CD4-positive, CD25-positive, alpha-beta regulatory T cell (primary cell): Measurements from ENCODE around the gene GALNT2. TPM values are rescaled to one million over a fixed set of nuclear protein-coding genes. Genes with fewer than 3 reads are reported as not detected.

Experiments used
- ATAC-seq, 2 donors: fragments of 150-1000 bp; cut with Tn5 transposase; one replicate each; pipeline ENCODE4 v1.10.0; 2021; ENCODE audit warnings: low read depth in 2 of 2, moderate number of reproducible peaks in 2 of 2, moderate library complexity in 1 of 2
- DNase-seq, 3 donors: peaks; one replicate each; pipeline versions ENCODE4 v3.0.0 to v3.0.0-alpha.2; 2012 to 2022; ENCODE audit warnings: mixed read lengths in 1 of 3
- H3K27ac ChIP-seq: one replicate; pipeline ENCODE4 v1.7.0; 2013; ENCODE audit warnings: mild to moderate bottlenecking, low read length; ENCODE audit not compliant: insufficient read depth, poor library complexity, severe bottlenecking
- H3K27me3 ChIP-seq: one replicate; pipeline ENCODE4 v1.7.0; 2013; ENCODE audit warnings: low read length; ENCODE audit not compliant: control insufficient read depth, insufficient read depth
- H3K36me3 ChIP-seq: one replicate; pipeline ENCODE4 v1.7.0; 2013; ENCODE audit warnings: mild to moderate bottlenecking, low read length, moderate library complexity; ENCODE audit not compliant: control insufficient read depth, insufficient read depth
- H3K4me1 ChIP-seq: 2 replicates; pipeline ENCODE4 v1.7.0; 2013; ENCODE audit warnings: mild to moderate bottlenecking, low read length; ENCODE audit not compliant: insufficient read depth, control insufficient read depth, poor library complexity, severe bottlenecking
- H3K4me3 ChIP-seq: one replicate; pipeline ENCODE4 v1.7.0; 2013; ENCODE audit warnings: low read depth, mild to moderate bottlenecking, low read length, moderate library complexity
- H3K9me3 ChIP-seq, 2 experiments: 1 replicate in 1 of 2; 2 replicates in 1 of 2; pipeline ENCODE4 v1.7.0; 2013; ENCODE audit warnings: low read length in 2 of 2, mild to moderate bottlenecking in 1 of 2, moderate library complexity in 1 of 2; ENCODE audit not compliant: control insufficient read depth in 2 of 2
- H3K27ac Mint-ChIP-seq, 3 donors: one replicate each; pipeline ENCODE4 v1.8.0; 2020 to 2022; ENCODE audit warnings: mild to moderate bottlenecking in 3 of 3, mixed read lengths in 3 of 3, moderate library complexity in 2 of 3
- H3K27me3 Mint-ChIP-seq: one replicate; pipeline ENCODE4 v1.8.0; 2022; ENCODE audit warnings: mild to moderate bottlenecking, mixed read lengths
- H3K36me3 Mint-ChIP-seq: one replicate; pipeline ENCODE4 v1.8.0; 2020; ENCODE audit warnings: mixed read lengths
- H3K4me1 Mint-ChIP-seq, 4 donors: one replicate each; pipeline ENCODE4 v1.8.0; 2020 to 2022; ENCODE audit warnings: mixed read lengths in 4 of 4, mild to moderate bottlenecking in 1 of 4
- H3K4me3 Mint-ChIP-seq, 4 donors: one replicate each; pipeline ENCODE4 v1.8.0; 2020 to 2022; ENCODE audit warnings: mild to moderate bottlenecking in 4 of 4, mixed read lengths in 4 of 4, moderate library complexity in 3 of 4
- H3K9me3 Mint-ChIP-seq, 7 donors: one replicate each; pipeline ENCODE4 v1.8.0; 2020 to 2022; ENCODE audit warnings: mixed read lengths in 7 of 7, mild to moderate bottlenecking in 3 of 7, moderate library complexity in 2 of 7
- polyA plus RNA-seq, 4 donors: library from polyadenylated mRNA; unstranded; fragments of 300-500 nt; fragmentation: Illumina TruSeq; gene quantifications; one replicate each; pipeline ENCODE4 v1.2.3, GENCODE V29; 2021
- total RNA-seq: library from RNA; stranded (reverse); gene quantifications from one replicate; pipeline ENCODE4 v1.2.3, GENCODE V29; 2022

Gene GALNT2
- total and polyA plus RNA-seq, 5 donors from 2014 or later = 10.9 to 15.8 (median 13.1) TPM

DNA sequence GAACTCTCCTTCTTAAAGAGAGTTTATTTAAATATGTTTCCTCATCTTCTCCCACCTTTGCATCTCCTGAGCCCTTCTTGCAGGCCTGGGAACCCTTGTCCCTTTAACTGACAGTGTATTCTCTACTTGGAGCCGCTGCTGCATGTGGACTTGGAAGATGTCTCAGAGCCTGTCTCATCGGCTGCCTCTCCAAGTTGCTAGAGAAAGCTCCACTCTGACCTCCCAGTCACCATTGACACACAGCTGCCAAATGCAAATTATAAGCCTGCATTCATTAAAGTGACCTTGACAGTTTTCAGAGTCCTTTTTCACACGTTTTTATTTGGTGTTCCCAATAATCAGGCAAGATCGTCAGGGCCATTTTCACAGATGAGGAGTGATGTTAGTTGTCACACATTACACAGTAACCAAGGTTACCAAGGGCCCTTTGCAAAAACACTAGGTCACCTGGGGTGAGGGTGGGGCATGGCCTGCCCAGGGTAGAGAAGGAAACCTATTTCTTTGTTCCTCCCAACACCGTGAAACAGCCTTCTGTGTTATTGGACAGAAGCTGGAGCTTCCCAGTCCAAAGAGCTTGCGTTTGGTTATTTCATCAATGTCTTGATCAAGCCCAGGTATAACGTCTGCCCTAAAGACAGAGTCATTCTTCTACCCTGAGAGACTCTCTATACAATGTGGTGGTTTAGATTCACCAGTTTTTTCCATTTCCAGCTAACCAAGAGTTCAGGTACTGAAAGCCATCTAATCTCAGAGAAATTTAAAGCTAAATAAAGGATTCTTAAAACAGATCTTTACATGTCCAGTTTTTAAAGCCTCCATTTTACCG is 164.1 kb downstream of the GALNT2 start:
- H3K36me3 ChIP-seq = peaks cover 3% of the 10 kb centered on the region
- peaks cover 7% of the 10 kb centered on the region for H3K4me1 ChIP-seq
- no peaks in the 10 kb centered on the region for H3K9me3 ChIP-seq
- peak in 1 of 2 donors; percentile 28 for ATAC-seq
- peak overlapping the region in 2 of 4 donors; percentile 35 to 50 for H3K4me3 Mint-ChIP-seq
- H3K36me3 Mint-ChIP-seq = peaks cover 6% of the 10 kb centered on the region
- H3K27ac ChIP-seq = peak overlapping the region; percentile 28
- no peaks in the 10 kb centered on the region for H3K27me3 ChIP-seq
- H3K4me1 Mint-ChIP-seq = peaks cover 9 to 15% (median 14%) of the 10 kb centered on the region in 4 donors
- H3K27me3 Mint-ChIP-seq = no peaks in the 10 kb centered on the region
- peak in 1 of 3 donors; percentile 26 for DNase-seq
- no peak overlapping the region for H3K4me3 ChIP-seq
- peak overlapping the region in 2 of 3 donors; percentile 53 to 69 for H3K27ac Mint-ChIP-seq
- H3K9me3 Mint-ChIP-seq = no peaks in the 10 kb centered on the region

DNA sequence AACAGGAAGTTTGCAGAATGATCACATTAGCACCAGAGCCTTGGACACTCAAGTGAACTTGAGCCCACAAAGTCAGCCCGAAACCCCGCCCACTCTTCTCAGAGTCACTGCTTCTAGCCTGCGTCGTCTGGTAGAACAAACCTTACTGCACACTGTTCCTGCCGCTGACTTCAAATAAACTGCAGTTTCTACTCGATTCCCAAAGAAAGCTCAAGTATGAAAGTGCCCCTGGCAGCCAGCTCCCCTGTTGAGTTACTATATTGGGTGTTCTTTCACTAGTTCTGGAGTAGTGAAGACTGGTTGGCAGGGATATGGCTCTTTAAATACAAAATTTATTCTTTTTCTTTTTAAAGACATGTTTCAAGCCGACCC is 164.7 kb downstream of the GALNT2 start:
- H3K36me3 Mint-ChIP-seq = peaks cover 11% of the 10 kb centered on the region
- peak overlapping the region in 2 of 3 donors; percentile 53 to 69 for H3K27ac Mint-ChIP-seq
- Histone ChIP-seq H3K27me3 (no peaks in the 10 kb centered on the region), H3K36me3 (peaks cover 9% of the 10 kb centered on the region), H3K9me3 (no peaks in the 10 kb centered on the region), H3K4me3 (no peak overlapping the region), H3K4me1 (peaks cover 7% of the 10 kb centered on the region), H3K27ac (peak overlapping the region; percentile 28)
- DNase-seq (peak in 1 of 3 donors; percentile 33), ATAC-seq (peak in 1 of 2 donors; percentile 52)
- H3K9me3 Mint-ChIP-seq = no peaks in the 10 kb centered on the region
- peak overlapping the region in 2 of 4 donors; percentile 35 to 50 for H3K4me3 Mint-ChIP-seq
- H3K27me3 Mint-ChIP-seq = no peaks in the 10 kb centered on the region
- peaks cover 9 to 15% (median 14%) of the 10 kb centered on the region in 4 donors for H3K4me1 Mint-ChIP-seq

- Mint-ChIP-seq H3K4me1 (peaks cover 9 to 15% (median 14%) of the 10 kb centered on the region in 4 donors), H3K4me3 (no peak overlapping the region), H3K36me3 (peaks cover 14% of the 10 kb centered on the region), H3K27me3 (no peaks in the 10 kb centered on the region), H3K27ac (no peak overlapping the region), H3K9me3 (no peaks in the 10 kb centered on the region)
- H3K27ac ChIP-seq = no peak overlapping the region
- H3K9me3 ChIP-seq = no peaks in the 10 kb centered on the region
- no peaks in the 10 kb centered on the region for H3K27me3 ChIP-seq
- peaks cover 7% of the 10 kb centered on the region for H3K4me1 ChIP-seq
- peaks cover 11% of the 10 kb centered on the region for H3K36me3 ChIP-seq
- DNase-seq (no peak), ATAC-seq (no peak)
- no peak overlapping the region for H3K4me3 ChIP-seq
These were observed 165.3 kb downstream of the GALNT2 start for GRCh38 chr1:230232371-230232771.

GRCh38 chr1:230233786-230234185 is 166.7 kb downstream of the GALNT2 start:
- Mint-ChIP-seq H3K27ac (no peak overlapping the region), H3K9me3 (no peaks in the 10 kb centered on the region), H3K4me3 (no peak overlapping the region), H3K27me3 (no peaks in the 10 kb centered on the region), H3K36me3 (peaks cover 21% of the 10 kb centered on the region), H3K4me1 (peaks cover 6 to 14% (median 8%) of the 10 kb centered on the region in 4 donors)
- no peak for ATAC-seq
- H3K4me1 ChIP-seq = peaks cover 7% of the 10 kb centered on the region
- no peaks in the 10 kb centered on the region for H3K9me3 ChIP-seq
- H3K27ac ChIP-seq = no peak overlapping the region
- no peaks in the 10 kb centered on the region for H3K27me3 ChIP-seq
- no peak overlapping the region for H3K4me3 ChIP-seq
- no peak for DNase-seq
- peaks cover 13% of the 10 kb centered on the region for H3K36me3 ChIP-seq

- H3K4me3 ChIP-seq = no peak overlapping the region
- peaks cover 13% of the 10 kb centered on the region for H3K36me3 ChIP-seq
- H3K27ac ChIP-seq = no peak overlapping the region
- Mint-ChIP-seq H3K36me3 (peaks cover 37% of the 10 kb centered on the region), H3K27me3 (no peaks in the 10 kb centered on the region), H3K27ac (no peak overlapping the region), H3K9me3 (peaks cover 0 to 3% (median 0%) of the 10 kb centered on the region in 7 donors), H3K4me1 (peaks cover 9 to 18% (median 12%) of the 10 kb centered on the region in 4 donors), H3K4me3 (no peak overlapping the region)
- peaks cover 7% of the 10 kb centered on the region for H3K4me1 ChIP-seq
- DNase-seq (no peak), ATAC-seq (no peak)
- H3K9me3 ChIP-seq = no peaks in the 10 kb centered on the region
- H3K27me3 ChIP-seq = no peaks in the 10 kb centered on the region
These were observed 168.8 kb downstream of the GALNT2 start for GRCh38 chr1:230235876-230236275.

DNA sequence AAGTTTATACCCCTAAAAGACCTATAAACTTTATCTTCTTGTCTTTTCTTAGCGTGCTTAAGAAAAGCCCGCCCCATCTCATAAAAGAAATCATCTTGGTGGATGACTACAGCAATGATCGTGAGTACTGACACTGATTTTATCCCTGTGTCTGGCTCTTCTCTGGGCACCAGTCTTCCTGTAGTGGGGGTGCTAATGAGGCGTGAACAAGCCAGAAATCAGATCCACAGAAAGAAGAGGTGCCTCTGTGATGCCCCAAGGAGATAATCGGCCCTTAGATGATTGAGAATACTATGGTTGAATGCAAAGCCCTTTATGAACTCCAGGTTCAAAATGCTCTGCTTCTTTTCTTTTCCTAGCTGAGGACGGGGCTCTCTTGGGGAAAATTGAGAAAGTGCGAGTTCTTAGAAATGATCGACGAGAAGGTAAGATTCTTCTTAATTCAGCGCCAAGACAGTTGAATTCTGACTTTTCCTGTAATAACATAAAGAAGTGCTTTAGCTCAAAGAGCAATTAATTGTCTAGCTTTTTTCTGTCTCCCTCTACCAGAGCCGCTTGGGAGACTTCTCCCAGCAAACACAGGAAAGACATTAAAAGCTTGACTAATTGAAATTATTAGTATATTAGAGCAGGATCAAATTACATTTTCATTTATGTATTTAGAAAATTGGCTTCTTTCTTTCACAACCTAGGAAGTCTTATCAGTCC is 169.4 kb downstream of the GALNT2 start:
- Histone ChIP-seq H3K36me3 (peaks cover 13% of the 10 kb centered on the region), H3K9me3 (no peaks in the 10 kb centered on the region), H3K27ac (no peak overlapping the region), H3K27me3 (no peaks in the 10 kb centered on the region), H3K4me3 (no peak overlapping the region), H3K4me1 (peaks cover 3% of the 10 kb centered on the region)
- DNase-seq (no peak), ATAC-seq (no peak)
- H3K4me1 Mint-ChIP-seq = peaks cover 10 to 17% (median 12%) of the 10 kb centered on the region in 4 donors
- no peak overlapping the region for H3K27ac Mint-ChIP-seq
- peaks cover 41% of the 10 kb centered on the region for H3K36me3 Mint-ChIP-seq
- H3K9me3 Mint-ChIP-seq = peaks cover 0 to 7% (median 2%) of the 10 kb centered on the region in 7 donors
- H3K4me3 Mint-ChIP-seq = no peak overlapping the region
- H3K27me3 Mint-ChIP-seq = no peaks in the 10 kb centered on the region

DNA sequence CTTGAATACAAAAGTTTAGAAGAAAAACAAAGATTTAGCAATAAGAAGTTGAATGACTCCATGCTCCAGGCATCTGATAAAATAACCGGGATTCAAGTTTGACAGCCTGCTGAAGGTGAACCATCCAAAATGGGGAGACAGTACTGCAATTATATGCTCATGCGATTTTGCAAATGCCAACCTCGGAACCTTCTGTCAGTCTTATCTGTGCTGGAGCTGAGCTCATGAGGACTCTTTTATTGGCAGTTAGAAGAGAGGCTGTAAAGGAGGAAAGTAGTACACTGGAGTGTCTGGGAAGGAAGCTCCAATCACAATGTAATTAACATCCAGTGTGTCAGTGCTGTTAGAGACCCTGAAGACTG is 170.0 kb downstream of the GALNT2 start:
- no peaks in the 10 kb centered on the region for H3K9me3 ChIP-seq
- peaks cover 13% of the 10 kb centered on the region for H3K36me3 ChIP-seq
- no peaks in the 10 kb centered on the region for H3K27me3 ChIP-seq
- H3K27ac ChIP-seq = no peak overlapping the region
- no peak for DNase-seq
- no peaks in the 10 kb centered on the region for H3K4me1 ChIP-seq
- no peak overlapping the region for H3K27ac Mint-ChIP-seq
- H3K36me3 Mint-ChIP-seq = peaks cover 45% of the 10 kb centered on the region
- H3K27me3 Mint-ChIP-seq = no peaks in the 10 kb centered on the region
- peaks cover 9 to 14% (median 10%) of the 10 kb centered on the region in 4 donors for H3K4me1 Mint-ChIP-seq
- H3K4me3 Mint-ChIP-seq = no peak overlapping the region
- no peak overlapping the region for H3K4me3 ChIP-seq
- ATAC-seq = no peak
- peaks cover 0 to 7% (median 2%) of the 10 kb centered on the region in 7 donors for H3K9me3 Mint-ChIP-seq
